ENCODE measurements around the gene CREM.
"Not testable (repeated sequence)": the region's sequence is repeated elsewhere in the genome, so short reads cannot be mapped to it uniquely, and the experiment has no call there.

Gene CREM

DNA sequence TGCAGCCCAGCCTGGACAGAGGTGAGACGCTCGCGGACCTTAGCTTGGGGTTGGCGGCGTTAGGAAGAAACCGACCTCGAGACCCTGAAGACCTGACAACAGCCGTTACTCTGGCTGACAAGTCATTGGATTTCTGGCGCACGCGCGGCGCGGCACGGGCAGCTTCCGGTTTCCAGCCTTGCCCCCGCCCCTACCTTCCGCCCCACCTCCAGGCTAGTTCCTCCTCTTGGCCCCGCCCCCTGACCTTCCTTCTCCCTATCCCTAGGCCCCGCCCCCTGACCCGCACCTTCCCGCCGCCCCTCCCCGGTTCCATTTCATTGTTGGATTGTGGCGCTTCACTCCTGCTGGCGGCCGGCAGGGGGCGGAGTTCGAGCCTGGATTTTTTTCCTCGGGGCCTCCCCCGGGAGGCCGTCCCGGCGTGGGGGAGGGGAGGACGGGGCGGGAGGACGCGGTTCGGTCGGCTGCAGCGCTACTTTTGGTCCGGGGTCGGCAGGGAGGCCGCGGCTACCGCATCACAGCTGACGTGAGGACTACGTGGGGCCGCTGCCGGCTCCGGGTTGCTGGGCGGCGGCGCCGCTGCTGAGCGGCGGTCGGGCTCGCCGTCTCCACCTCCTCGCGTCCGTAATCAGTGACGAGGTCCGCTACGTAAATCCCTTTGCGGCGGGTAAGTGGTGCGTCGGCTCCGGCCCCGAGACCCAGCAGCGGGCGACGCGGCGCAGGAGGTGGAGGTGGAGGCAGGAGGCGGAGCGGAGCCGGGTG, at the start of gene CREM:
Gene CREM, plus strand, starts transcription at position 317 of the 759 bp plus-strand sequence. CDS start 10,990 bp downstream, outside the sequence.
- DNase-seq, result peak; percentile 87

DNA sequence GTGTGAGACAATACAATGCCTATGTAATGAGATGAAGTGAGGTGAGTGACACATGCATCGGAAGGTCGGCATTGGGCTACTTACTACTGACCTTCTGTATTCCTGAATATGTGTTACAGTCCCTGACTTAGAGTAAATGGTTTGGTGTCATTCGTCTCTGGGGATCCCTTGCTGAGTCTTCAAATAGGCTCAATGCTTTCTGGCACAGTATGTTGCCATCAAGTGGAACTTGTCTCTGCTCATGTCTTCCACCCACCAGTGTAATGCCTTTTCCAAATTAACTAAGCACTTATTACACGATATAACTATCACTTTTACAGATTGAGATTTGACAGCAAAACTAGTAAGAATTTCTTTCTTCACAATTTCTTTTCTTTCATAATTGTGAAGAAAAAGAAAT, 47.4 kb upstream of the CREM start:
- no peak for DNase-seq

DNA sequence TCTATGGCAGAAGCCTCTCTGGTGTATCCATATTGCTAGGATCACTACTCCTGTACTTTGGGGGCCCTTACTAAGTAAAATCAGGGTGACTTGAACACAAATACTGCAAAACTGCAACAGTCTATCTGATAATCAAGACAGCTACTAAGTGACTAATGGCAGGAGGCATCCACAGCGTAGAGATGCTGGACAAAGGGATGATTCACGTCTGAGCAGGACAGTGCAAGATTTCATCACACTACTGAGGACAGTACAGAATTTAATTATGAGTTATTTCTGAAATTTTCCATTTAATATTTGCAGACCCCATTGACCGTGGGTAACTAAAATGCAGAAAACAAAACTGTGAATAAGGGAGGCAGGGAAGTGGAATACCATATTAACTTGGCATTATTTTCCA, 46.9 kb upstream of the CREM start:
- no peak for DNase-seq

DNA sequence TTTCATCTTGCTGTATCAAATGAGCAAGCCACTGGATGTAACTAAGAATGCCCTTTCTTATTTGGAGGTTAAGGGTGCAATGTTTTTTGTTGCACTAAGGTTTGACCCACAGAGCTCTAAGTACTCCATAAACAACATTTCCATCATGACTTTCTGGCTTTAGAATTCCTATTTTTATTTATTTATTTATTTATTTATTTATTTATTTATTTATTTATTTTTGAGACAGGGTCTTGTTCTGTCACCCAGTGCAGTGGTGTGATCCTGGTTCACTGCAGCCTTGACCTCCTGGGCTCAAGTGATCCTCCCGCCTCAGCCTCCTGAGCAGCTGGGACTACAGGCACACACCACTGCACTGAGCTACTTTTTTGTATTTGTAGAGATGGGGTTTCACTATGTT, 46.4 kb upstream of the CREM start:
- not testable (repeated sequence) for DNase-seq

DNA sequence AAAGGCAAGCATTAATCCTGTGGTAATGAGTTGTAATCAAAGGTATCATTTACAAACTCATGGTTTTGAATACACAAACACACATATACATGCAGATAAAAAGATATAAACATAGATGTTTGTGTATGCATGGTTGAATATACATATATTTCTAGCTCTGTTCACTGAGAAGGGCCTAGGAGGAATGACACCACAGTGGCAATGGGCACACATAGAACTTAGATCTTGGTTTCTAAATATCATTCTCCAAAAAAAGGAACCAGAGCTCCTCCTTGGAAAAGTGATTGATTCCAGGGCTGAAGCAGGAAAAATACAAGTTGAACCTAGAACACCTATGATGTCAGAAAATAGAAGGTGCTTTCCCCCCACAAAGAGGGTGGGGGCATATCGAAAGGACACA, 43.4 kb upstream of the CREM start:
- no peak for DNase-seq

DNA sequence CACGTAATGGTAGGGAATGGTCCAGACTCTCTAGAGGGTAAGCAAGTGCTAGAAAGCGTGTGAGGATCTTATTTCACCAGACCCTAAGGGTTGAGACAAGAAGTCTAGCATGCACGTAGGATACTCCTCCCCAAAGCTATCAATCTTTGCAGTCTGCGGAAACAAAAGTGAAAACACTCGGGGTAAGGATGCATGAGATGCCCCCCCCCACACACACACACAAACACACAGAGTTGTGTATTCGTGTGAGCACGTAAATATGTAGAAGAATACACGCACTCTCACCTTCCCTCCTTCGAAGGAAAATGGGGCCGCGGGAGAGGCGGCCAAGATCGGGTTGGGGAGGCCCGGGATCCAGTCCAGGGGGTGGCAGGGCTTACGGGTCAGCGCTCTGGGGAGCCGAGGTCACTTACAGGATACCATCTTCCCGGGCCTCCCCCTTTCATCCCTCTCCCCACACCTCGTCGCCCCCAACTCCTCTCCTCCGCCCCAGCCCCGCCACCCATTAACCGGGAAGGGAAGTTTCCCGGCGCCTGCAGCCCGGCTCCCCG, 37.0 kb upstream of the CREM start:
- DNase-seq, result no peak

DNA sequence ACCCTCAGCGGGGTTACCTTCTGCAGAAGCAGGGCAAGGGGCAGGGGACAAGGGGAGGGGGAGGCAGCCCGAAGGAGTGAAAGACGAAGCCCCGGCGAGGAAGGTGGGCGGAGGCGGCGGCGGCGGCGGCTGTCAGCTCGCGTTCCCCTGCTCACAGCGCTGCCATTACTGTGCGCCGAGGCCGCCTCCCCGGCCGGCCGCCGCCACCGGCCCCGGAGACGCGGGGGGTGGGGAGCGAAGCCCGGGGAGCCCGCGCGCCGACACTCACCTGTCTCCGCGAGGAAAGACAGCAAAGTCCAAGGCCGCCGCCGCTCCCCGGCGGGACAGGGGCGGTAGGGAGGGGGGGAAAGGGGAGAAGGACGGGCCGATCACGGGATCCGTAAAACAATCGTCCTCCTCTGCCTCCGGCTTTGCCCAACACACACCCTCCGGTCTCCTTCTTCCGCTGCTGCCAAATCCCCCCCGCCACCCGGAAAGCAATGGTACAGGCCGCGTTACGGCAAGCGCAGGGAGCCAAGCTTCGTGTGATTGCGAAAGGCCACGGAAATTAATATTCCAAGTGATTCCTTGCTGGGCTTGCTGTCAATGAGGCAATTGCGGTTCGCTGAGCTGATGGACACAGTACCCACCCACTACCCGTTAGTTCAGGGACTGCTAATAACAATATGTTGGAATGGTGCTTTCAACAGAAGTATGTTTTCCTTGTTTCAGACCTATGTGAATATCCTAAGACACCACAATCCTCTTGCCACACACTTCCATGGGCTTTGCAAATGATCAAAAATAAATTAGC, 36.3 kb upstream of the CREM start, which contains the start of gene CUL2:
Gene CUL2, minus strand, starts transcription at position 180 of the 793 bp plus-strand sequence. CDS start 19,024 bp downstream, outside the sequence.
- DNase-seq, result peak; percentile 45

DNA sequence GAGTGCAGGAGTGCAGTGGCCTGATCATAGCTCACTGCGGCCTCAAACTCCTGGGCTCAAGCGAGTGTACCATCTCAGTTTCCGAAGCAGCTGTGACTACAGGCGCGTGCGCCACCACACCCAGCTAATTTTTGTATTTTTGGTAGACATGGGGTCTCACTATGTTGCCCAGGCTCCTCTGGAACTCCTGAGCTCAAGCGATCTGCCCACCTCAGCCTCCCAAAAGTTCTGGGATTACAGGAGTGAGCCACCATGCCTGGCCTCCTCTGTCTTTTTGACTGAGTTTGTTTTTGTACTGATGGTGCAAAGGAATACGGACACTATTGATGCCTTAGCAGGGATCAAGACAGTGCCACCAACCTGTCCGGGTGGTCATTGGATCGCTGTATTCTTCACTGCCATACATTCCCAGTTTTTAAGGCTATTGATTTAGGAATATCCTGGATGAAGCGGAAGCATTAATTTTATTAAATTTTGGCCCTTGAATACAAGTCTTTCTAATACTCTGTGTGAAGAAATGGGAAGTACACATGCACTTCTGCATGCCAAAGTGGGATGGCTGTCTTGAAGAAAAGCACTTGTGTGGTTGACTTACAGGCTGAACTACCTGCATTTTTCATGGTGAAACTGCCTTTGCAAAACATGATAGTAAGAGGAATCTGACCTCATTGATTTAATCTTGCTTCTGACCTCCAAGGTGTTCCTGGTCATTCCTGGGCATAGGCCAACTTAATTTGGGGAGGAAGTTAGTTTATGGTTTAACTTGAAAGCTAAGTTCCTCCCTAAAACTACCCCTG, 34.5 kb upstream of the CREM start:
- no peak for DNase-seq

DNA sequence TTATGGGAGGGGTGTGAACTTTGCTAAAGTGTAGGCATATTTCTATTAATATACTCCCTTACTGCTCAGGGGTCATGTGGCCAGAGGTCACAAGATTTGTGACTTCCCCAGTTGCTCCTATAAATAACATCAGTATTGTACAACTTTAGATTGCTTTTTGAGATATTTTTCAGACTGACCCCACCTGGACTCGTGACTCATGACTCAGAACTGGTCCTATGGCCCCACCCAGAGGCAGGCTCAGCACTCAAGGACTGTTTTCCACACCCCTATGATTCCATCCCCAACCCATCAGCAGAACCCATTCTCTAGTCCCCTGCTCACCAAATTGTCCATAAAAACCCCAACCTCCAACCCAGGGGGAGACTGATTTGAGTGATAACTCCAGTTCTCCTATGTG, 33.8 kb upstream of the CREM start:
- DNase-seq, result no peak

DNA sequence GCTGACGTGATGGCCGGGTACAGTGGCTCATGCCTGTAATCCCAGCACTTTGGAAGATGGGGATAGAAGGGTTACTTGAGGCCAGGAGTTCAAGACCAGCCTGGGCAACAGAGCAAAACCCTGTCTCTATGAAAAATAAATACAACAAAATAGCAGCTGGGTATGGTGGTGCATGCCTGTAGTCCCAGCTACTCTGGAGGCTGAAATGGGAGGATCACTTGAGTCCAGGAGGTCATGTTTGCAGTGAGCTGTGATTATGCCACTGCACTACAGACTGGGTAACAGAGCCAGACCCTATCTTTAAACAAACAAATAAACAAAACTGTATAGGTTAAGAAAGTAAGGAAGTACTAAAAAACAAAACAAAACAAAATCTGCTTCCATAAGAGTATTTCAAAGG, 30.3 kb upstream of the CREM start:
- no peak for DNase-seq

DNA sequence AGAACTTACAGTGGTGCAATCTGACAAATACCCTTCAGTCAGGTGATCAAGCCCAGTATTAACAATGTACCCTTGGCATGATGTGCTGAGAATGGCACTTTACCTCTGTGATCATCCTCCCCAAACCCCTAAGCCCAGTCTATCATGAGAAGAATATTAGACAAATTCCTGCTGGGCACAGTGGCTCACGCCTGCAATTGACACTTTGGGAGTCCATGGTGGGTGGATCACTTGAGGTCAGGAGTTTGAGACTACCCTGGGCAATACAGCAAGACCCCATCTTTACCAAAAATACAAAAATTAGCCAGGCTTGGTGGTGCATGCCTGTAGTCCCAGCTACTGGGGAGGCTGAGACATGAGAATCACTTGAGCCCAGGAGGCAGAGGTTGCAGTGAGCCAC, 29.1 kb upstream of the CREM start:
- no peak for DNase-seq

DNA sequence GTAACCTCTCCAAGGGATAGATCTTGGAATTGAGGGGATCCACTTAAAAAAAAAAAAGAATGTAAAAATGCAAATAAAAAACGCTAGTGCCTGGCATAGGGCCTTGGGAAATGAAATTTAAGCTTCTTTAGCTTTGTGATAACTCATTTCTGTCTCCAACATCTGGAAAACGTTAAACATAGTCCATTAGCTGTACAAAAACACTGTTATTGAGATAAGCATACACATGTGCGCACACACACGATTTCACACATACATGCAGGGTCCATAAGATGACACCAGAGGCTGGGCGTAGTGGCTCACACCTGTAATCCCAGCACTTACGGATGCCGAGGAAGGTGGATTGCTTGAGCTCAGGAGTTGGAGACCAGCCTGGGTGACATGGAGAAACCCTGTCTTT, 22.8 kb upstream of the CREM start:
- DNase-seq, result no peak

DNA sequence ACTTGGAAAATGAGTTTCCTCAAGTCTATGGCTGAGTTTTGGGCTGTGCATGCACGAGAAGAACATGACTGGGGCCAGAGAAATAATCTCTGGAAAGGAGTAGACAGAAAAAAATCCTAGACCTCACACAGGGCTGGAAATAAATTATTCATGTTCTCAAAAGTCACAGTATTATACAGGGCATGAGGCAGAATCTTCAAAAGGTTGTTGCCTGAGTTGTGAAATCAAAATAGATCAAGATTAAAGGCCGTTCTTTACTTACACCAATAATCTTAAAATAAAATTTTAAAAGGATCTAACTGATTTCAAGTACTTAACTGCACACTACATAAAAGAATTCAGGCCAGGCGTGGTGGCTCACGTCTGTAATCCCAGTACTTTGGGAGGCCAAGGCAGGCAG, 14.1 kb upstream of the CREM start:
- DNase-seq, result no peak

DNA sequence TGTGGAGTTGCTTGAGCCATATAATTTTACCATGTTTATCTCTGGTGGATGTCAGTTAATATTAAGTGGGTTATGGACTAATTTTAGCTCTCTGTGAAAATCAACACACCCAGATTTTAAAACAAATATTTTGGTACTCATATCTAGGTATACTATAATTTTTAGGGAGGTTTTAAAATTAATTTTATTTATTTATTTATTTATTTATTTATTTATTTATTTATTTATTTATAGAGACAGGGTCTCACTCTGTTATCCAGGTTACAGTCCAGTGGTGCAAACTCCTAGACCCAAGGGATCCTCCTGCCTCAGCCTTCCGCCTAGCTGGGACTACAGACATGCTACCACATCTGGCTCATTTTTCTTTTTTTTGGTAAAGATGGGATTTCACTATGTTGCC, 7.3 kb upstream of the CREM start:
- no peak for DNase-seq

DNA sequence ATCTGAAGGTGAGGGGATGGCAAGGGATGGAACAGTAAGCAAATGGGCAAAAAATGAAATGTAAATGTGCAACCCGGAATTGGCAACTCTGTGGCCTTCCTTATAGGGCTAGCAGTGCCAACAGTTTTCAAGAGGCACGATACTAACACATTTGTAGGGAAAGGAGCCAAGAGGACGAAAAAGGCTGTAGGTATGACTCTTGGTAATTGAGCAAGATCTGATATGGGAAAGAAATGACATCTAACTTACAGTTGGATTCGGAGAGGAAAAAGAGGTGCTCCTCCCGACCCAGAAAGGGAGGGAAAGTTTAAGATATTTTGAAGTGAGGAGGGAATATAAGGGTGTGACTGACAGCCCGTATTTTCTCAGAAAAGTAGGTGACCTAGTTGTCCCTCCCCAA, 2.1 kb upstream of the CREM start:
- DNase-seq, result no peak

DNA sequence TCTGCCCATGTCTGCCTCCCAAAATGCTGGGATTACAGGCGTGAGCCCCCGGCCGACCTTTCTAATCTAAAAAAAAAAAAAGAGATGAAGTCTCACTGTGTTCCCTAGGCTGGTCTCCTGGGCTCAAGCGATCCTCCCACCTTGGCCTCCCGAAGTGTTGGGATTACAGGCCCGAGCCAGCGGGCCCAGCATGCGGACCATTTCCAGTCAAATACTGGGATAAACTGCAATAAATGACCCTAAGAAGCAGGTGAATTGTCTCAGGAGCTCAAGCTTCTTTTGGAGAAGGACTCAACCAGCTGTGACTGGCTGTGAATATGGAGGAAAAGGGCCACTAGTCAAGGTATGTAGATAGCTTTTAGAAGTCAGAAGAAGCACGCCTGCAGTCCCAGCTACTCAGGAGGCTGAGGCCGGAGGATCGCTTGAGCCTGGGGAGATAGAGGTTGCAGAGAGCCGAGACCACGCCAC, 550 bp upstream of the CREM start:
- DNase-seq, result no peak

DNA sequence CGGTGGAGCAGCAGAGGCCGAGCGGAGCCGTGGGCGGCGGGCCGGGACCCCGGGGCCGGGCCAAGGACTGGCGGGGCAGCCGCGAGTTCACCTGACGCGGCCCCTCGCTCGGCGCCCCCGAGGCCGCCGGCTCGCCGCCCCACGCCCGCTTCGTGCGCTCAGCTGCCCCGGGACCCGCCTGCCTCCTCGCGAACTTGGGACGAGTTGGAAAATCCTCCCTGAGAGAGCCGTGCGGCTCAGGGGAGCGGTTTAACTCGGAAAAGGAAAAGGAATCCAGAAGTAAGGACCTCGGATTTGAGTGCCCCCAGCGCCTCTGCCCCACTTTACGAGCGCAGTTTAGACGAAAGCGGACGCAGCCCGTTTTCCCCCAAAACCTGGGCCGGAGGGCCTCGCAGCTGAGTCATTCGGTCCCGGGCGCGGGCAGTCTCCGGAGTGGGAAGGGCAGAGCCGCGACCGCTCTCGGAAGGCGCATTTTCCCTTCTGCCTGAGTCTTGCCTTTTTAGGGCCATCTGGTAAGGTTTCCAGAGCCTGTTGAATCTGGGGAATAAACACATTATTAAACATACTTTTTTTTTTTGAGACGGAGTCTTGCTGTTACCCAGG, 744 bp downstream of the CREM start:
- no peak for DNase-seq

DNA sequence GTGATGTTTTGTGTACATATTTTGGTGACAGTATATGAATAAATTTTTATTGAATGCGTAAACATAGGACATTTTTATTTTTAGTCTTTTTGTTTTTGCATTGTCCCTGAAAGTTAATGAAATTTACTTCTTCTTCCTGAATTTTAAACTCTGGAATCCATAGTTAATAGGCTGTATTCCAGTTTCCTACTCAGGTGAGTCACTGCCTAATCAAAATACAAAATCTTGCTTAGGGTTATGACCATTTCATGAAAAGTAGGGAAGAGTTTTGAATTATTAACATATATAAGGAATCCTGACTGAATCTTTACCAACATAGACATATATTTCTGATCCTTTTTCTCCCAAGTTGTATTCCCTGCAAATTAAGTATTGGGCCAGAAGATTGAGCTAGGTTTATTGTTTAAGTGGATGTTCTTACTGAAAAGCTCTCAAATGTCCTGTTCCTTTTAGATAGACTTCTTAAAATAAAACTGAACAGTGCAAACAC, 2.6 kb downstream of the CREM start:
- no peak for DNase-seq

DNA sequence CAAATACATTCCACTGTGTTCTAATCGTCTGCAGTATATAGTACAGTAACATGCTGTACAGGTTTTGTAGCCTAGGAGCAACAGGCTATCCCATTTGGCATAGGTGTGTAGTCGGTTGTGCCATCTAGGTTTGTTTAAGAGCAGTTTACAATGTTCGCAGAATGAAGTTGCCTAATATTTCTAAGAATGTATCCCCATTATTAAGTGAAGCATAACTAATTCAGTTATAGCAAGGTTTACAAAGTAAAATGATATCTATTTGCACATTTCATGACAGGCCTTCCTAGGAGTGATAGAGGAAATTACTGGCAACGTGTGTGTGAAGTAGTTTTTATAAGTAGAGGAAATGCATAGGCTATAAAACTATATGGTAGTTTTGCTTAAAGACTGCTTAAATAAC, 4.0 kb downstream of the CREM start:
- no peak for DNase-seq

DNA sequence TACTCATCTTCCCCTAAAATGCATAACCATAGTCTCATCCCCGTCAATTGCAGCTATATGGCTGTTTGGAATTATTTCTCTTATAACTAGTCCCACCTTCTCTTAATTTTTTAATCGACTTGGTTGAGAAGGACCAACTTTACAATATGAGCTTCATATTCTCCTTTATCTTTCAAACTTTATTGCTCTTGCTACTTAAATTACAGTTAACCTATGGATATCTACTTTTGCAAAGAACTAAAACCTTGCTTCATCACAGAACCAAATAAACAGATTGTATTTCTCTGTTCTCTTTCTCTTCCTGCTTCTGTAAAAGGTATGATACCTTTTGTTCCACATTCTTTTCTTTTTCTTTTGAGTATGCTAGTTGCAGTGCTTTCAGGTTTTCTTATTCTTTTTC, 6.1 kb downstream of the CREM start:
- DNase-seq, result no peak

DNA sequence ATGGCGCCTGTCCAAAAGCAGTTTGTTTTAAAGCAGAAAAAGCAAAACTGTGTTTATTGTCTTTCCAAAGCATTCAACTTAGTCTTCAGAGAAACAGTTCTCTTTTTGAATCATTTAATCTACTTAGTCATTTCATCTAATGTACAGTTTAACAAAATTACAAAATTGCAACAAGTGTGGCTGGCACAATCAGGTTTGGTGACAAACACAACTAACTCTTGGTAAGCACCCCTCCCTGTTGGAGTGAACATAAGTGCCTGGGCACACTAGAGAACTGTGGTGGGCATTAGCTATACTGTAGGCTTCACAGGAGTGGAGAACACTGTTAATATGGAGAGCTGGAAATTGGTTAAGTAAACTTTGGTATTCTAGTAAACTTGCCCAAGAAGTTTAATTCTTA, 6.9 kb downstream of the CREM start:
- no peak for DNase-seq

DNA sequence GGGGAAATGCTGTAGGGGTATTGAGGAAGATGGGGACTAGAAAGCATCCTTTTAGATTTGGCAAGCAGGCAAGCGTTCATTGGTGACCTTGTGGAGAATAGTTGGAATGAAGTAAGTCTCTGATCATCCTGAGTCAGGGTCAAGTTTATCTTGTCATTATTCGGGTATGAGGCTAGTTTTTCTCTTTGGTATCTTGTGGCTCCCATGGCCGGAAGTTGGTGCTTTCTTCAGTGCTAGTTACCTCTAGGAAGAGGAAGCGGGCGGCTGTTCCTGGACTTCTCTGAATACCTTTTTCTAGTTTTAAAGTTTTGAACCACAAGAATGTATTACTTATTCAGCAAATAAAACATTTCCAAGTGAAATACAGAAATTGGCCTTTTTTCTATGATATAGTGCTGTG, 9.2 kb downstream of the CREM start:
- DNase-seq, result no peak
